GM23338 (cell line): ENCODE data around the gene RNF152.

Experiments used
- EZH2phosphoT487 ChIP-seq: fragments of 200-600 bp; sonication (generic); IDR thresholded peaks from one replicate; pipeline ENCODE4 v1.8.1; 2018; ENCODE audit warnings: antibody characterized with exemption; ENCODE audit not compliant: unreplicated experiment
- TF ChIP-seq, protein P1 (sequence below), 2 experiments: fragments of 200-600 bp in 1 of 2; sonication (generic) in 1 of 2; conservative IDR thresholded peaks; 2 replicates each; pipeline versions ENCODE4 v1.5.1 to v1.6.1; 2016 to 2017; ENCODE audit warnings: antibody characterized with exemption in 2 of 2, low read depth in 2 of 2, mild to moderate bottlenecking in 2 of 2, moderate library complexity in 1 of 2

DNA sequence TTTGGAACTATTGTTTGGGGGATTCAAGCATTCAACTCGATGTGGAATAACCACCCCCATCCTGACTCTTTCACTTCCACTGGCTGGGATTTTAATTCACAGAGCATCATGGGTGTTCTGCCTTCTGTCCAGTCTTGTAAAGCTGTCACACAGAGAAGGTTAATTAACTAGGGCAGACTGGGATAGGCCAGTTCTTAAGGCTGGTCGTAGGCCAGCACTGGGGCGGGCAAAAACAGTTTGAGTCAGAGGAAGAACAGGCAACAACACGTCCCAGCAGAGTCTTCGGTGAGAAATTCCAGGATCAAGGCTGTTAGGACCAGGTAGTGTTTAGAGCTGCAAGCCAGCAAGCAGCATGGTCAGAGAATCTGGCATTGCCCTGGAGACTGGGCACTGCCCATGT lies 4.0 kb upstream of the RNF152 start:
- TF ChIP-seq EZH2phosphoT487 = no peak
- TF ChIP-seq, protein P1, sequence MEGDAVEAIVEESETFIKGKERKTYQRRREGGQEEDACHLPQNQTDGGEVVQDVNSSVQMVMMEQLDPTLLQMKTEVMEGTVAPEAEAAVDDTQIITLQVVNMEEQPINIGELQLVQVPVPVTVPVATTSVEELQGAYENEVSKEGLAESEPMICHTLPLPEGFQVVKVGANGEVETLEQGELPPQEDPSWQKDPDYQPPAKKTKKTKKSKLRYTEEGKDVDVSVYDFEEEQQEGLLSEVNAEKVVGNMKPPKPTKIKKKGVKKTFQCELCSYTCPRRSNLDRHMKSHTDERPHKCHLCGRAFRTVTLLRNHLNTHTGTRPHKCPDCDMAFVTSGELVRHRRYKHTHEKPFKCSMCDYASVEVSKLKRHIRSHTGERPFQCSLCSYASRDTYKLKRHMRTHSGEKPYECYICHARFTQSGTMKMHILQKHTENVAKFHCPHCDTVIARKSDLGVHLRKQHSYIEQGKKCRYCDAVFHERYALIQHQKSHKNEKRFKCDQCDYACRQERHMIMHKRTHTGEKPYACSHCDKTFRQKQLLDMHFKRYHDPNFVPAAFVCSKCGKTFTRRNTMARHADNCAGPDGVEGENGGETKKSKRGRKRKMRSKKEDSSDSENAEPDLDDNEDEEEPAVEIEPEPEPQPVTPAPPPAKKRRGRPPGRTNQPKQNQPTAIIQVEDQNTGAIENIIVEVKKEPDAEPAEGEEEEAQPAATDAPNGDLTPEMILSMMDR (conservative IDR thresholded peaks at IDR 0.05; ENCODE audit: low read depth in 2 of 2) = no peak
